ENCODE data around the gene CHI3L2. TPM values are rescaled to one million over a fixed set of nuclear protein-coding genes. Genes with fewer than 3 reads are reported as not detected.

CHI3L2 gene
- polyA plus RNA-seq (2013, experiment 1 of 2), result not detected
- polyA plus RNA-seq (2013, experiment 2 of 2), result 0.04 TPM

- Histone ChIP-seq H3K27ac (replicated peaks; ENCODE audit: low read length) (peak within 1 kb of the TSS; percentile 9), H4K8ac (ENCODE audit: low read depth, low read length) (no peak within 1 kb of the TSS), H3K79me1 (ENCODE audit: low read depth, low read length) (no peaks in the 10 kb centered on the region), H3K9ac (ENCODE audit: low read depth, low read length, poor library complexity) (no peak within 1 kb of the TSS), H2BK12ac (ENCODE audit: low read length) (no peak within 1 kb of the TSS), H3K4me1 (ENCODE audit: control insufficient read depth in 2 of 2, insufficient read depth in 1 of 2, low read depth in 1 of 2, low read length in 2 of 2) (no peaks in the 10 kb centered on the region), H3K14ac (ENCODE audit: low read length) (no peak within 1 kb of the TSS), H3K4ac (ENCODE audit: low read length) (no peak within 1 kb of the TSS), H2BK15ac (ENCODE audit: low read length) (no peak within 1 kb of the TSS), H3K4me2 (ENCODE audit: insufficient read depth, low read length, poor library complexity, severe bottlenecking) (no peak within 1 kb of the TSS), H3K9me3 (replicated peaks in 1 of 2; ENCODE audit: control insufficient read depth in 2 of 2, insufficient read depth in 1 of 2, low read depth in 1 of 2, low read length in 2 of 2) (no peaks in the 10 kb centered on the region), H2AFZ (ENCODE audit: low read length) (no peak within 1 kb of the TSS), H3K36me3 (replicated peaks in 1 of 2; ENCODE audit: control insufficient read depth in 2 of 2, insufficient read depth in 2 of 2, low read length in 2 of 2) (no peaks in the 10 kb centered on the region), H2AK5ac (ENCODE audit: low read depth, low read length) (no peak within 1 kb of the TSS), H2BK5ac (ENCODE audit: low read length) (no peak within 1 kb of the TSS), H3K18ac (ENCODE audit: low read length) (peak within 1 kb of the TSS; percentile 4), H3K27me3 (ENCODE audit: control insufficient read depth in 3 of 3, insufficient read depth in 3 of 3, low read depth in 1 of 3, low read length in 3 of 3) (no peaks in the 10 kb centered on the region), H3K4me3 (ENCODE audit: low read length in 2 of 2) (no peak within 1 kb of the TSS), H2BK120ac (ENCODE audit: low read depth, low read length) (no peak within 1 kb of the TSS), H3K23ac (ENCODE audit: low read depth, low read length, poor library complexity) (no peak within 1 kb of the TSS), H4K91ac (ENCODE audit: low read depth, low read length, poor library complexity) (no peak within 1 kb of the TSS)
- no CpG with 5 or more reads among the region's 3 CpGs for WGBS, 2 donors (ENCODE audit: extremely low coverage in 2 of 2, insufficient read length in 2 of 2, insufficient replicate concordance in 1 of 2)
- DNase-seq (ENCODE audit: low spot score), result no peak
Measured at GRCh38 chr1:111227434-111227833, at the start of gene CHI3L2. CHI3L2 (plus strand) TSS chr1:111227713; CDS start chr1:111227730, 17 bp downstream.

- no peak overlapping the region for H3K4ac ChIP-seq (ENCODE audit: low read length)
- no peak overlapping the region for H3K27ac ChIP-seq (replicated peaks; ENCODE audit: low read length)
- H3K79me1 ChIP-seq (ENCODE audit: low read depth, low read length), result no peaks in the 10 kb centered on the region
- H3K36me3 ChIP-seq (replicated peaks in 1 of 2; ENCODE audit: control insufficient read depth in 2 of 2, insufficient read depth in 2 of 2, low read length in 2 of 2), result peaks cover 2 to 68% of the 10 kb centered on the region in 2 donors
- H3K9ac ChIP-seq (ENCODE audit: low read depth, low read length, poor library complexity), result no peak overlapping the region
- no peak for DNase-seq (ENCODE audit: low spot score)
- H3K18ac ChIP-seq (ENCODE audit: low read length), result no peak overlapping the region
- H3K14ac ChIP-seq (ENCODE audit: low read length), result no peak overlapping the region
- no peaks in the 10 kb centered on the region for H3K27me3 ChIP-seq (ENCODE audit: control insufficient read depth in 3 of 3, insufficient read depth in 3 of 3, low read depth in 1 of 3, low read length in 3 of 3)
- no peak overlapping the region for H3K4me2 ChIP-seq (ENCODE audit: insufficient read depth, low read length, poor library complexity, severe bottlenecking)
- H2AFZ ChIP-seq (ENCODE audit: low read length), result no peak overlapping the region
- no peak overlapping the region for H2BK120ac ChIP-seq (ENCODE audit: low read depth, low read length)
- no peak overlapping the region for H4K91ac ChIP-seq (ENCODE audit: low read depth, low read length, poor library complexity)
- H2BK5ac ChIP-seq (ENCODE audit: low read length), result no peak overlapping the region
- no peak overlapping the region for H2BK15ac ChIP-seq (ENCODE audit: low read length)
- no peak overlapping the region for H2BK12ac ChIP-seq (ENCODE audit: low read length)
- no peaks in the 10 kb centered on the region for H3K4me1 ChIP-seq (ENCODE audit: control insufficient read depth in 2 of 2, insufficient read depth in 1 of 2, low read depth in 1 of 2, low read length in 2 of 2)
- no peak overlapping the region for H3K23ac ChIP-seq (ENCODE audit: low read depth, low read length, poor library complexity)
- no peak overlapping the region for H4K8ac ChIP-seq (ENCODE audit: low read depth, low read length)
- no peaks in the 10 kb centered on the region for H3K9me3 ChIP-seq (replicated peaks in 1 of 2; ENCODE audit: control insufficient read depth in 2 of 2, insufficient read depth in 1 of 2, low read depth in 1 of 2, low read length in 2 of 2)
- no peak overlapping the region for H3K4me3 ChIP-seq (ENCODE audit: low read length in 2 of 2)
- no peak overlapping the region for H2AK5ac ChIP-seq (ENCODE audit: low read depth, low read length)
Measured at GRCh38 chr1:111179968-111180533, 47.5 kb upstream of the CHI3L2 start.

GRCh38 chr1:111182052-111182451 lies 45.5 kb upstream of the CHI3L2 start:
- no peak for DNase-seq (ENCODE audit: low spot score)
- no peak overlapping the region for H3K4me3 ChIP-seq (ENCODE audit: low read length in 2 of 2)
- no peaks in the 10 kb centered on the region for H3K4me1 ChIP-seq (ENCODE audit: control insufficient read depth in 2 of 2, insufficient read depth in 1 of 2, low read depth in 1 of 2, low read length in 2 of 2)
- H4K8ac ChIP-seq (ENCODE audit: low read depth, low read length), result no peak overlapping the region
- no peak overlapping the region for H3K9ac ChIP-seq (ENCODE audit: low read depth, low read length, poor library complexity)
- H3K27ac ChIP-seq (replicated peaks; ENCODE audit: low read length), result no peak overlapping the region
- H2AK5ac ChIP-seq (ENCODE audit: low read depth, low read length), result no peak overlapping the region
- H3K9me3 ChIP-seq (replicated peaks in 1 of 2; ENCODE audit: control insufficient read depth in 2 of 2, insufficient read depth in 1 of 2, low read depth in 1 of 2, low read length in 2 of 2), result no peaks in the 10 kb centered on the region
- H3K14ac ChIP-seq (ENCODE audit: low read length), result no peak overlapping the region
- H2BK12ac ChIP-seq (ENCODE audit: low read length), result no peak overlapping the region
- no CpG with 5 or more reads among the region's 2 CpGs for WGBS, 2 donors (ENCODE audit: extremely low coverage in 2 of 2, insufficient read length in 2 of 2, insufficient replicate concordance in 1 of 2)
- no peaks in the 10 kb centered on the region for H3K27me3 ChIP-seq (ENCODE audit: control insufficient read depth in 3 of 3, insufficient read depth in 3 of 3, low read depth in 1 of 3, low read length in 3 of 3)
- no peak overlapping the region for H2BK5ac ChIP-seq (ENCODE audit: low read length)
- H2BK120ac ChIP-seq (ENCODE audit: low read depth, low read length), result no peak overlapping the region
- no peaks in the 10 kb centered on the region for H3K79me1 ChIP-seq (ENCODE audit: low read depth, low read length)
- no peak overlapping the region for H2AFZ ChIP-seq (ENCODE audit: low read length)
- H3K18ac ChIP-seq (ENCODE audit: low read length), result no peak overlapping the region
- H4K91ac ChIP-seq (ENCODE audit: low read depth, low read length, poor library complexity), result no peak overlapping the region
- H3K23ac ChIP-seq (ENCODE audit: low read depth, low read length, poor library complexity), result no peak overlapping the region
- H2BK15ac ChIP-seq (ENCODE audit: low read length), result no peak overlapping the region
- peaks cover 6 to 70% of the 10 kb centered on the region in 2 donors for H3K36me3 ChIP-seq (replicated peaks in 1 of 2; ENCODE audit: control insufficient read depth in 2 of 2, insufficient read depth in 2 of 2, low read length in 2 of 2)
- no peak overlapping the region for H3K4me2 ChIP-seq (ENCODE audit: insufficient read depth, low read length, poor library complexity, severe bottlenecking)
- H3K4ac ChIP-seq (ENCODE audit: low read length), result no peak overlapping the region

- H2BK15ac ChIP-seq (ENCODE audit: low read length), result no peak overlapping the region
- no peak overlapping the region for H3K18ac ChIP-seq (ENCODE audit: low read length)
- no peak overlapping the region for H3K23ac ChIP-seq (ENCODE audit: low read depth, low read length, poor library complexity)
- H3K4ac ChIP-seq (ENCODE audit: low read length), result no peak overlapping the region
- DNase-seq (ENCODE audit: low spot score), result no peak
- no peaks in the 10 kb centered on the region for H3K4me1 ChIP-seq (ENCODE audit: control insufficient read depth in 2 of 2, insufficient read depth in 1 of 2, low read depth in 1 of 2, low read length in 2 of 2)
- H4K91ac ChIP-seq (ENCODE audit: low read depth, low read length, poor library complexity), result no peak overlapping the region
- no peak overlapping the region for H2BK12ac ChIP-seq (ENCODE audit: low read length)
- H3K9me3 ChIP-seq (replicated peaks in 1 of 2; ENCODE audit: control insufficient read depth in 2 of 2, insufficient read depth in 1 of 2, low read depth in 1 of 2, low read length in 2 of 2), result no peaks in the 10 kb centered on the region
- no peak overlapping the region for H3K9ac ChIP-seq (ENCODE audit: low read depth, low read length, poor library complexity)
- H2BK120ac ChIP-seq (ENCODE audit: low read depth, low read length), result no peak overlapping the region
- no peak overlapping the region for H2BK5ac ChIP-seq (ENCODE audit: low read length)
- no peak overlapping the region for H2AFZ ChIP-seq (ENCODE audit: low read length)
- H3K27ac ChIP-seq (replicated peaks; ENCODE audit: low read length), result no peak overlapping the region
- H3K79me1 ChIP-seq (ENCODE audit: low read depth, low read length), result no peaks in the 10 kb centered on the region
- no CpG with 5 or more reads among the region's 6 CpGs for WGBS, 2 donors (ENCODE audit: extremely low coverage in 2 of 2, insufficient read length in 2 of 2, insufficient replicate concordance in 1 of 2)
- peaks cover 8 to 72% of the 10 kb centered on the region in 2 donors for H3K36me3 ChIP-seq (replicated peaks in 1 of 2; ENCODE audit: control insufficient read depth in 2 of 2, insufficient read depth in 2 of 2, low read length in 2 of 2)
- no peak overlapping the region for H4K8ac ChIP-seq (ENCODE audit: low read depth, low read length)
- no peak overlapping the region for H2AK5ac ChIP-seq (ENCODE audit: low read depth, low read length)
- no peak overlapping the region for H3K4me2 ChIP-seq (ENCODE audit: insufficient read depth, low read length, poor library complexity, severe bottlenecking)
- H3K27me3 ChIP-seq (ENCODE audit: control insufficient read depth in 3 of 3, insufficient read depth in 3 of 3, low read depth in 1 of 3, low read length in 3 of 3), result no peaks in the 10 kb centered on the region
- H3K14ac ChIP-seq (ENCODE audit: low read length), result no peak overlapping the region
- H3K4me3 ChIP-seq (ENCODE audit: low read length in 2 of 2), result no peak overlapping the region
Measured at GRCh38 chr1:111183308-111184069, 44.0 kb upstream of the CHI3L2 start.

Data from neuronal stem cell (in vitro differentiated cells).